GM04503 (cell line): Measurements from ENCODE around the gene TMIGD1.

ENCODE experiments used
- DNase-seq: peaks from one replicate; pipeline ENCODE4 v3.0.0-alpha.2; 2012; ENCODE audit warnings: low read depth

Gene TMIGD1

GRCh38 chr17:30332057-30332542, 1.8 kb downstream of the TMIGD1 start:
- no peak for DNase-seq

- DNase-seq = no peak
These were observed 7.0 kb downstream of the TMIGD1 start for GRCh38 chr17:30326809-30327208.

GRCh38 chr17:30324723-30325122, 9.1 kb downstream of the TMIGD1 start:
- DNase-seq = no peak

GRCh38 chr17:30323895-30324319, 9.9 kb downstream of the TMIGD1 start:
- no peak for DNase-seq

- DNase-seq = no peak
These were observed 10.5 kb downstream of the TMIGD1 start for GRCh38 chr17:30323262-30323894.

- DNase-seq = no peak
These were observed 12.5 kb downstream of the TMIGD1 start for GRCh38 chr17:30321314-30321713.

GRCh38 chr17:30318155-30318554, 15.7 kb downstream of the TMIGD1 start:
- DNase-seq = no peak

GRCh38 chr17:30316736-30317135, 17.1 kb downstream of the TMIGD1 start:
- no peak for DNase-seq

- no peak for DNase-seq
These were observed 18.8 kb downstream of the TMIGD1 start for GRCh38 chr17:30315106-30315505.

GRCh38 chr17:30314474-30314873, 19.4 kb downstream of the TMIGD1 start:
- DNase-seq = no peak

GRCh38 chr17:30312226-30312625, 21.6 kb downstream of the TMIGD1 start:
- DNase-seq = no peak

- DNase-seq = no peak
These were observed 23.3 kb downstream of the TMIGD1 start for GRCh38 chr17:30310562-30310961.

GRCh38 chr17:30309591-30309990, 24.3 kb downstream of the TMIGD1 start:
- DNase-seq = peak; percentile 53

- peak; percentile 22 for DNase-seq
These were observed 25.5 kb downstream of the TMIGD1 start for GRCh38 chr17:30308406-30308805.

- DNase-seq = no peak
These were observed 29.1 kb downstream of the TMIGD1 start for GRCh38 chr17:30304778-30305177.

GRCh38 chr17:30302241-30302640, 31.6 kb downstream of the TMIGD1 start:
- DNase-seq = no peak

- no peak for DNase-seq
These were observed 33.0 kb downstream of the TMIGD1 start for GRCh38 chr17:30300818-30301217.

GRCh38 chr17:30299000-30299399, 34.9 kb downstream of the TMIGD1 start:
- no peak for DNase-seq

GRCh38 chr17:30297715-30298114, 36.1 kb downstream of the TMIGD1 start:
- DNase-seq = no peak

GRCh38 chr17:30296499-30297080, 37.3 kb downstream of the TMIGD1 start:
- no peak for DNase-seq

GRCh38 chr17:30292286-30292858, 41.5 kb downstream of the TMIGD1 start:
- DNase-seq = no peak

GRCh38 chr17:30291543-30292285, 42.1 kb downstream of the TMIGD1 start, which contains the start of gene BLMH:
Gene BLMH, minus strand, starts transcription at chr17:30291944. Its CDS starts 125 bp downstream, at chr17:30291819.
- DNase-seq = peak; percentile 27
